HepG2 (cell line): ENCODE measurements around the gene TSPAN3. TPM values are rescaled to one million over a fixed set of nuclear protein-coding genes. Genes with fewer than 3 reads are reported as not detected.

Source experiments
- ATM ChIP-seq: fragments of 450-650 bp; IDR thresholded peaks from 2 replicates; pipeline ENCODE4 v1.7.1; 2017; ENCODE audit warnings: mild to moderate bottlenecking, borderline replicate concordance
- BRCA1 ChIP-seq: sonication (generic); formaldehyde crosslinking; IDR thresholded peaks from 2 replicates; pipeline ENCODE4 v1.4.0; 2020; ENCODE audit warnings: missing genetic modification reagents
- E2F1 ChIP-seq: sonication (generic); formaldehyde crosslinking; IDR thresholded peaks from 2 replicates; pipeline ENCODE4 v1.5.0; 2020; ENCODE audit warnings: missing genetic modification reagents
- ESRRA ChIP-seq: sonication (generic); formaldehyde crosslinking; IDR thresholded peaks from 2 replicates; pipeline ENCODE4 v1.5.1; 2020; ENCODE audit warnings: mild to moderate bottlenecking, low read depth, missing genetic modification reagents
- NFE2 ChIP-seq: sonication (generic); formaldehyde crosslinking; IDR thresholded peaks from 2 replicates; pipeline ENCODE4 v1.4.0; 2020; ENCODE audit warnings: missing genetic modification reagents
- NONO ChIP-seq, 2 experiments: fragments of 450-650 bp in 1 of 2; sonication (generic) in 1 of 2; formaldehyde crosslinking in 1 of 2; IDR thresholded peaks in 1 of 2; conservative IDR thresholded peaks in 1 of 2; 2 replicates each; pipeline versions ENCODE4 v1.6.1 to v1.8.0; 2017 to 2022; ENCODE audit warnings: mild to moderate bottlenecking in 1 of 2, missing genetic modification reagents in 1 of 2, moderate library complexity in 1 of 2
- PLRG1 ChIP-seq: fragments of 450-650 bp; conservative IDR thresholded peaks from 2 replicates; pipeline ENCODE4 v1.6.1; 2016
- SETDB1 ChIP-seq: sonication (generic); formaldehyde crosslinking; IDR thresholded peaks from 2 replicates; pipeline ENCODE4 v1.5.1; 2020; ENCODE audit warnings: missing genetic modification reagents, mild to moderate bottlenecking, borderline replicate concordance
- SOX13 ChIP-seq, 3 experiments: fragments of 450-650 bp in 1 of 3; sonication (generic) in 1 of 3; formaldehyde crosslinking in 1 of 3; IDR thresholded peaks in 2 of 3; conservative IDR thresholded peaks in 1 of 3; 2 replicates each; pipeline versions ENCODE4 v1.5.0 to v1.6.1; 2016 to 2020; ENCODE audit warnings: antibody characterized with exemption in 1 of 3, mild to moderate bottlenecking in 1 of 3, missing compliant biosample characterization in 1 of 3, missing genetic modification reagents in 1 of 3, moderate library complexity in 1 of 3
- ZBTB1 ChIP-seq: sonication (generic); formaldehyde crosslinking; IDR thresholded peaks from 2 replicates; pipeline ENCODE4 v1.4.0; 2020; ENCODE audit warnings: missing genetic modification reagents, borderline replicate concordance
- ZBTB33 ChIP-seq: sonication (generic); formaldehyde crosslinking; IDR thresholded peaks from 2 replicates; pipeline ENCODE4 v1.4.0; 2020; ENCODE audit warnings: missing genetic modification reagents
- ZBTB43 ChIP-seq: sonication (generic); formaldehyde crosslinking; conservative IDR thresholded peaks from 2 replicates; pipeline ENCODE4 v1.4.0; 2020; ENCODE audit warnings: missing genetic modification reagents
- ZC3H13 ChIP-seq: sonication (generic); formaldehyde crosslinking; IDR thresholded peaks from 2 replicates; pipeline ENCODE4 v1.8.1; 2023; ENCODE audit warnings: mild to moderate bottlenecking, missing genetic modification reagents, moderate library complexity
- ZFP36 ChIP-seq: fragments of 150-350 bp; IDR thresholded peaks from 2 replicates; pipeline ENCODE4 v1.6.1; 2018; ENCODE audit warnings: borderline replicate concordance, low read length, low read depth; ENCODE audit not compliant: partially characterized antibody
- ZHX2 ChIP-seq, 2 experiments: sonication (generic) in 1 of 2; formaldehyde crosslinking in 1 of 2; IDR thresholded peaks; 2 replicates each; pipeline versions ENCODE4 v1.6.1 to v1.9.0; 2014 to 2022; ENCODE audit warnings: antibody characterized with exemption in 1 of 2, borderline replicate concordance in 1 of 2, inconsistent platforms in 1 of 2, low read depth in 1 of 2, missing genetic modification reagents in 1 of 2
- ZNF232 ChIP-seq: sonication (generic); formaldehyde crosslinking; IDR thresholded peaks from 2 replicates; pipeline ENCODE4 v1.4.0; 2020; ENCODE audit warnings: missing genetic modification reagents, borderline replicate concordance
- ZNF703 ChIP-seq: sonication (generic); formaldehyde crosslinking; IDR thresholded peaks from 2 replicates; pipeline ENCODE4 v1.5.1; 2020; ENCODE audit warnings: missing genetic modification reagents, mild to moderate bottlenecking, moderate library complexity, borderline replicate concordance
- polyA plus RNA-seq, 8 experiments: library from polyadenylated mRNA; depleted of rRNA in 3 of 8; stranded (reverse) in 7 of 8; unstranded in 1 of 8; fragments of >200 nt; fragmentation: Illumina TruSeq in 4 of 8; extraction: Trizol in 4 of 8; gene quantifications; 2 replicates each; pipeline versions ENCODE4 v1.2.1 to v1.2.3, GENCODE V29; 2011 to 2016; ENCODE audit warnings: low read depth in 4 of 8, missing spikeins in 1 of 8, mixed read lengths in 1 of 8; ENCODE audit not compliant: insufficient read depth in 1 of 8
- total RNA-seq, 5 experiments: library from RNA; depleted of rRNA; stranded (reverse); fragments of >200 nt; fragmentation: Illumina TruSeq; extraction: Trizol; gene quantifications; 2 replicates each; pipeline ENCODE4 v1.2.3, GENCODE V29; 2016; ENCODE audit warnings: low read depth in 1 of 5

TSPAN3 gene
- total and polyA plus RNA-seq, 2 of the 13 experiments (the other 11 are each of a cell fraction or from before 2014, with no cell fraction given) = 167 to 170 TPM

DNA sequence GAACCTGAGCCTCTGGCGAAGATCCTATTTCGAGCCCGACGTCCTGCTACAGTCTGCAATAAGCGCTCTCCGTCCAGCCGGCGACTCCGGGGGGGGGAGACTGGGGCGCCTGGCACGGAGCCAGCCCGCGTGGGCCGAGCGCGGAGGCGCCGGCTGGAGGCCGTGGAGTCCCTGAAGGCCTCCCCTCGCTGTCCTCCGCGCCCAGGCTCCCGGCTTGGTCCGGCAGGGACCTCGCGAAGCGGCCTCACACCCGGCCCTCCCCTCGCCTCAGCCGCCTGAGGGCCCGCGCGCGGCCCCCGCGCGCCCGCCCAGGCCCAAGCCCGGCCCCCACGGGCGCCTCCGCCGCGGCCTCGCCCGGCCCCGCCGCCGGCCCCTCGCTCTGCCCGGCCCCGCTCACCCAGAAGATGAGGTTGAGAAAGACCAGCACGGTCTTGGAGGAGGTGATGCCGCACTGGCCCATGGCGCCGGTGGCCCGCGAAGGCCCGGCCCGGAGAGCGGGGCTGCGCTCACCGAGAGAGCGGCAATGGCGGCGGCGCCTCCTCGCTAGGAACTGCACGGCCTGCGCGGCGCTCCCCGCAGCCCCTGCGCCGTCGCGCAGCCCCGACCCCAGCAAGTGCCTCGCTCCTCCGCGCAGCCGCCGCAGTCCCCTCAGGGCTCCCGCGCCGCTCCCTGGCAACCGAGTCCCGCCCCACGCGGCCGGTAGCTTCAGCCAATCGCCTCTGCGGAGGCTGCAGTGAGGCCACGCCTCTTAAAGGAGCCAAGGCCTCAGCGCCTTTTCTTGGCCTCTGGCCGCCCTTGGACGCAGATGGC lies at the start of gene TSPAN3 (continued):
- TF ChIP-seq ZBTB33 (no peak), ZNF703 (CRISPR knock-in tag) (no peak), ZBTB43 (CRISPR knock-in tag) (no peak), PLRG1 (no peak), SOX13 (IDR thresholded peaks at IDR 0.05) (no peak), SOX13 (CRISPR knock-in tag; conservative IDR thresholded peaks at IDR 0.05 in 1 of 2, IDR thresholded peaks at IDR 0.05 in 1 of 2) (no peak), E2F1 (0 out of 2 replicates have a peak, but pooled peaks have one; percentile 30), BRCA1 (CRISPR knock-in tag) (no peak), NFE2 (CRISPR knock-in tag) (no peak), ATM (no peak), ZC3H13 (CRISPR knock-in tag) (no peak), SETDB1 (CRISPR knock-in tag) (no peak), ZNF232 (CRISPR knock-in tag) (no peak), ZFP36 (no peak), ZBTB1 (no peak), ZHX2 (IDR thresholded peaks at IDR 0.05; ENCODE audit: low read depth) (no peak), ZHX2 (CRISPR knock-in tag; IDR thresholded peaks at IDR 0.05; ENCODE audit: borderline replicate concordance) (no peak), NONO (IDR thresholded peaks at IDR 0.05) (no peak), NONO (CRISPR knock-in tag; conservative IDR thresholded peaks at IDR 0.05) (no peak; the same call in 1 of the 2 replicates), ESRRA (CRISPR knock-in tag) (no peak)
